SK-N-SH (cell line): Measurements from ENCODE around the gene NR5A2. TPM values are rescaled to one million over a fixed set of nuclear protein-coding genes. Genes with fewer than 3 reads are reported as not detected.

Experiments
- CTCF ChIA-PET: fragments of 300-600, 350-600 bp; formaldehyde crosslinking; extraction: SDS; loops from one replicate; lab custom pipeline; 2021; lab: Yijun Ruan, JAX
- POLR2A ChIA-PET: fragments of 350-600 bp; sonication (Branson Sonifier 250); formaldehyde crosslinking; extraction: SDS; loops from one replicate; lab custom pipeline; 2020; ENCODE audit warnings: antibody characterized with exemption, inconsistent platforms; lab: Yijun Ruan, JAX
- DNase-seq: peaks from one replicate; pipeline ENCODE4 v3.0.0; 2012
- H2AFZ ChIP-seq: fragments of 200-600 bp; sonication (generic); 2 replicates; pipeline ENCODE4 v1.8.1; 2016; ENCODE audit warnings: antibody characterized with exemption, mild to moderate bottlenecking, low read depth
- H3F3A ChIP-seq: fragments of 200-600 bp; sonication (generic); replicated peaks from 2 replicates; pipeline ENCODE3; 2016; ENCODE audit warnings: antibody characterized with exemption, mild to moderate bottlenecking; ENCODE audit not compliant: insufficient read depth
- H3K27ac ChIP-seq, 2 experiments: fragments of 200-500 bp in 1 of 2; fragments of 200-600 bp in 1 of 2; sonication (Bioruptor generic) in 1 of 2; sonication (generic), shearing (Covaris generic) in 1 of 2; 2 replicates each; pipeline versions ENCODE4 v1.5.1 to v1.6.1; 2014 to 2016; ENCODE audit warnings: low read depth in 2 of 2, inconsistent platforms in 1 of 2, low read length in 1 of 2, mild to moderate bottlenecking in 1 of 2, mixed read lengths in 1 of 2
- H3K27me3 ChIP-seq: fragments of 200-600 bp; sonication (generic), shearing (Covaris generic); 2 replicates; pipeline ENCODE4 v1.6.1; 2016; ENCODE audit warnings: mixed run types; ENCODE audit not compliant: insufficient read depth
- H3K36me3 ChIP-seq, 2 experiments: fragments of 200-500 bp in 1 of 2; fragments of 200-600 bp in 1 of 2; sonication (Bioruptor generic) in 1 of 2; sonication (generic) in 1 of 2; replicated peaks in 1 of 2; 2 replicates each; pipeline versions ENCODE3 to v1.5.1; 2014 to 2016; ENCODE audit warnings: low read length in 1 of 2, mild to moderate bottlenecking in 1 of 2; ENCODE audit not compliant: insufficient read depth in 2 of 2, control insufficient read depth in 1 of 2
- H3K4me1 ChIP-seq, 2 experiments: fragments of 200-500 bp in 1 of 2; fragments of 200-600 bp in 1 of 2; sonication (Bioruptor generic) in 1 of 2; sonication (generic), shearing (Covaris generic) in 1 of 2; 2 replicates each; pipeline versions ENCODE4 v1.5.1 to v1.6.1; 2014 to 2016; ENCODE audit warnings: low read depth in 1 of 2, low read length in 1 of 2, mixed run types in 1 of 2; ENCODE audit not compliant: insufficient read depth in 2 of 2, control insufficient read depth in 1 of 2
- H3K4me2 ChIP-seq: fragments of 200-600 bp; sonication (generic), shearing (Covaris generic); 2 replicates; pipeline ENCODE4 v1.6.1; 2017; ENCODE audit warnings: mixed run types
- H3K4me3 ChIP-seq, 2 experiments: fragments of 200-500 bp in 1 of 2; fragments of 200-600 bp in 1 of 2; sonication (Bioruptor generic) in 1 of 2; sonication (generic), shearing (Covaris generic) in 1 of 2; 2 replicates each; pipeline versions ENCODE4 v1.5.1 to v1.8.1; 2014 to 2016; ENCODE audit warnings: low read depth in 2 of 2, inconsistent platforms in 1 of 2, low read length in 1 of 2, mild to moderate bottlenecking in 1 of 2, mixed read lengths in 1 of 2, moderate library complexity in 1 of 2
- H3K79me2 ChIP-seq: fragments of 200-600 bp; sonication (generic); 2 replicates; pipeline ENCODE4 v1.8.1; 2017; ENCODE audit warnings: mild to moderate bottlenecking; ENCODE audit not compliant: insufficient read depth
- H3K9ac ChIP-seq: fragments of 200-600 bp; sonication (generic); 2 replicates; pipeline ENCODE4 v1.6.1; 2017; ENCODE audit warnings: mixed run types
- H3K9me2 ChIP-seq: fragments of 200-600 bp; sonication (generic); 2 replicates; pipeline ENCODE4 v1.6.1; 2017; ENCODE audit warnings: mixed run types
- H3K9me3 ChIP-seq: fragments of 200-600 bp; sonication (generic); 2 replicates; pipeline ENCODE4 v1.6.1; 2017; ENCODE audit warnings: mixed run types, mild to moderate bottlenecking, moderate library complexity
- H4K20me1 ChIP-seq: fragments of 200-600 bp; sonication (generic); 2 replicates; pipeline ENCODE4 v1.6.1; 2017; ENCODE audit warnings: mild to moderate bottlenecking, mixed run types; ENCODE audit not compliant: insufficient read depth
- ELF1 ChIP-seq: IDR thresholded peaks from 2 replicates; pipeline ENCODE4 v1.4.0; 2012
- FOXJ3 ChIP-seq: sonication (generic); formaldehyde crosslinking; IDR thresholded peaks from 2 replicates; pipeline ENCODE4 v1.5.1; 2020; ENCODE audit warnings: mild to moderate bottlenecking, missing genetic modification reagents
- RFX5 ChIP-seq: IDR thresholded peaks from 2 replicates; pipeline ENCODE4 v1.6.1; 2012; ENCODE audit warnings: mild to moderate bottlenecking, improper control_type of control experiment, low read length
- RXRA ChIP-seq: IDR thresholded peaks from 2 replicates; pipeline ENCODE4 v1.4.0; 2012; ENCODE audit warnings: low read depth, mild to moderate bottlenecking, borderline replicate concordance
- ZBTB33 ChIP-seq: IDR thresholded peaks from 2 replicates; pipeline ENCODE4 v1.4.0; 2012; ENCODE audit warnings: low read depth, borderline replicate concordance
- WGBS: methylation state at CpG from one replicate; pipeline ENCODE4 v1.1.6; 2017; ENCODE audit warnings: low lambda C conversion rate; 5-methylcytosine and 5-hydroxymethylcytosine counted together
- polyA plus RNA-seq, 3 experiments: library from polyadenylated mRNA; depleted of rRNA; stranded (reverse); fragments of >200 nt; gene quantifications; 2 replicates each; pipeline ENCODE4 v1.2.3, GENCODE V29; 2012
- small RNA-seq, 7 experiments: library from RNA; depleted of rRNA; stranded (forward); fragments of <200 nt; gene quantifications; one replicate each; pipeline ENCODE3, GENCODE V24; 2012

The NR5A2 gene
- polyA plus RNA-seq, 1 of the 3 experiments (the other 2 are of a cell fraction) = not detected

- Histone ChIP-seq H3K36me3 (no peaks in the 10 kb centered on the region), H4K20me1 (no peaks in the 10 kb centered on the region), H3K27me3 (no peaks in the 10 kb centered on the region), H3K27ac (no peak overlapping the region), H3K4me3 (no peak overlapping the region), H3K9me2 (no peaks in the 10 kb centered on the region), H3K9ac (no peak overlapping the region), H3F3A (no peaks in the 10 kb centered on the region), H3K79me2 (no peaks in the 10 kb centered on the region), H3K4me1 (no peaks in the 10 kb centered on the region; a peak in 1 of 4 replicates), H2AFZ (no peak overlapping the region), H3K9me3 (no peaks in the 10 kb centered on the region), H3K4me2 (no peak overlapping the region)
- 66% methylated on average over 11 of the region's 11 CpGs for WGBS
- POLR2A ChIA-PET = no interaction called here
- DNase-seq = no peak
- CTCF ChIA-PET = no interaction called here
- TF ChIP-seq RFX5 = no peak
Observed at GRCh38 chr1:200226268-200226968, 198.9 kb downstream of the NR5A2 start.

GRCh38 chr1:200226969-200227303 is 199.4 kb downstream of the NR5A2 start:
- TF ChIP-seq RXRA (no peak), ELF1 (no peak), FOXJ3 (no peak), ZBTB33 (no peak)
- Histone ChIP-seq H3K9me3 (no peaks in the 10 kb centered on the region), H3K9me2 (no peaks in the 10 kb centered on the region), H3K4me1 (peaks cover 0 to 3% of the 10 kb centered on the region in 2 experiments; a peak in 1 of 4 replicates), H3K79me2 (no peaks in the 10 kb centered on the region), H3K36me3 (no peaks in the 10 kb centered on the region), H3K9ac (no peak overlapping the region), H3K27ac (no peak overlapping the region), H3K4me3 (no peak overlapping the region), H3F3A (no peaks in the 10 kb centered on the region), H3K4me2 (no peak overlapping the region), H3K27me3 (no peaks in the 10 kb centered on the region), H4K20me1 (no peaks in the 10 kb centered on the region), H2AFZ (no peak overlapping the region)
- ChIA-PET CTCF (no interaction called here), POLR2A (no interaction called here)
- WGBS = 56% methylated on average over 1 of the region's 1 CpG
- no peak for DNase-seq

Small RNAs within 50 kb of the gene (small RNA-seq; reads per million reads assigned to genes)
- gene RNU6-570P (0 to 0.59 (median 0) reads per million in 7 experiments), gene RNU6-609P (0 reads per million in 7 experiments), gene RNU6-716P (0 reads per million in 7 experiments)
